NCI-H460 (cell line): ENCODE data around the gene PRAMEF27. TPM values are rescaled to one million over a fixed set of nuclear protein-coding genes. Genes with fewer than 3 reads are reported as not detected.
"Not testable (repeated sequence)": the region's sequence is repeated elsewhere in the genome, so short reads cannot be mapped to it uniquely, and the experiment has no call there.

Source experiments
- DNase-seq: peaks from one replicate; pipeline ENCODE4 v3.0.0-alpha.2; 2016; ENCODE audit warnings: low read depth; ENCODE audit errors: extremely low read depth
- polyA plus RNA-seq: library from polyadenylated mRNA; depleted of rRNA; stranded (reverse); fragments of >200 nt; gene quantifications from 2 replicates; pipeline ENCODE4 v1.2.3, GENCODE V29; 2014; cell fraction: nucleus; rRNA removed
- total RNA-seq: library from RNA; depleted of rRNA; stranded (reverse); fragments of >200 nt; shearing (Covaris generic); gene quantifications from 2 replicates; pipeline ENCODE4 v1.2.3, GENCODE V29; 2014; rRNA removed

The PRAMEF27 gene
- not detected in 2 replicates for total RNA-seq
- polyA plus RNA-seq, result not detected in 2 replicates

- not testable (repeated sequence) for DNase-seq
Measured at GRCh38 chr1:13056475-13056874, at the start of gene PRAMEF27. Gene PRAMEF27, minus strand, starts transcription at chr1:13056575. Its CDS starts 2,916 bp downstream, at chr1:13053659.

GRCh38 chr1:13070474-13070873, 14.1 kb upstream of the PRAMEF27 start, which contains the start of gene PRAMEF25:
Gene PRAMEF25, plus strand, starts transcription at chr1:13070774. Its CDS starts 2,920 bp downstream, at chr1:13073694.
- DNase-seq, result not testable (repeated sequence)

- DNase-seq, result not testable (repeated sequence)
Measured at GRCh38 chr1:13019846-13020245, 36.5 kb downstream of the PRAMEF27 start.

GRCh38 chr1:13011932-13012331, 44.4 kb downstream of the PRAMEF27 start:
- not testable (repeated sequence) for DNase-seq

GRCh38 chr1:13009348-13009747, 47.0 kb downstream of the PRAMEF27 start:
- not testable (repeated sequence) for DNase-seq

- DNase-seq, result not testable (repeated sequence)
Measured at GRCh38 chr1:13005732-13006131, 50.6 kb downstream of the PRAMEF27 start.

Other genes with a start within 250 kb of the PRAMEF27 start
- not detected in 2 replicates for gene PRAMEF11, start 225.2 kb downstream of the PRAMEF27 start, total RNA-seq
- gene HNRNPCL1, start 207.9 kb downstream of the PRAMEF27 start, total RNA-seq, result not detected in 2 replicates
- not detected in 2 replicates for gene PRAMEF2, start 199.5 kb downstream of the PRAMEF27 start, total RNA-seq
- 0.07 TPM in 1 of 2 replicates, not detected in the other for gene PRAMEF4, start 170.4 kb downstream of the PRAMEF27 start, total RNA-seq
- gene PRAMEF10, start 158.3 kb downstream of the PRAMEF27 start, total RNA-seq, result not detected in 2 replicates
- gene PRAMEF7, start 140.0 kb downstream of the PRAMEF27 start, total RNA-seq, result not detected in 2 replicates
- gene PRAMEF6, start 109.0 kb downstream of the PRAMEF27 start, total RNA-seq, result not detected in 2 replicates
- gene HNRNPCL3, start 4.2 kb upstream of the PRAMEF27 start, total RNA-seq, result not detected in 2 replicates
- gene PRAMEF25, start 14.2 kb upstream of the PRAMEF27 start, total RNA-seq, result not detected in 2 replicates
- gene HNRNPCL2, start 60.3 kb upstream of the PRAMEF27 start, total RNA-seq, result not detected in 2 replicates
- gene PRAMEF26, start 99.4 kb upstream of the PRAMEF27 start, total RNA-seq, result not detected in 2 replicates
- not detected in 2 replicates for gene HNRNPCL4, start 109.1 kb upstream of the PRAMEF27 start, total RNA-seq
- gene PRAMEF9, start 115.3 kb upstream of the PRAMEF27 start, total RNA-seq, result not detected in 2 replicates
- not detected in 2 replicates for gene PRAMEF13, start 144.8 kb upstream of the PRAMEF27 start, total RNA-seq
- gene PRAMEF18, start 169.6 kb upstream of the PRAMEF27 start, total RNA-seq, result not detected in 2 replicates
- gene PRAMEF5, start 197.6 kb upstream of the PRAMEF27 start, total RNA-seq, result not detected in 2 replicates
- gene PRAMEF8, start 228.6 kb upstream of the PRAMEF27 start, total RNA-seq, result not detected in 2 replicates
- not detected in 2 replicates for gene PRAMEF33, start 247.0 kb upstream of the PRAMEF27 start, total RNA-seq